Endothelial cell of umbilical vein (primary cell): Measurements from ENCODE around the gene JPH3. TPM values are rescaled to one million over a fixed set of nuclear protein-coding genes. Genes with fewer than 3 reads are reported as not detected.

ENCODE experiments used
- BruUV-seq: library from RNA; stranded (reverse); fragments of 400-500 nt; replicated peaks from 2 replicates; lab custom pipeline; 2021; lab: Mats Ljungman, UMichigan
- CTCF ChIA-PET: fragments of 300-600, 350-600 bp; sonication (Branson Sonifier 250); formaldehyde crosslinking; loops from one replicate; lab custom pipeline; 2021; ENCODE audit warnings: antibody characterized with exemption, inconsistent platforms; lab: Charles Lee
- POLR2A ChIA-PET: fragments of 300-600, 350-600 bp; sonication (Branson Sonifier 250); formaldehyde crosslinking; loops from one replicate; lab custom pipeline; 2021; ENCODE audit warnings: antibody characterized with exemption, inconsistent platforms; lab: Charles Lee
- DNase-seq: peaks from one replicate; pipeline ENCODE4 v3.0.0-alpha.2; 2011; ENCODE audit warnings: low read depth, low spot score
- FAIRE-seq: peaks from 2 replicates; lab custom pipeline; 2011; peaks lifted over from hg19 to GRCh38; lab: Jason Lieb, UNC
- H2AFZ ChIP-seq: 2 replicates; pipeline ENCODE4 v1.6.0; 2012; ENCODE audit warnings: low read depth, low read length, control low read depth, inconsistent platforms
- H3K27ac ChIP-seq: 2 replicates; pipeline ENCODE4 v1.5.1; 2011; ENCODE audit warnings: low read depth, mild to moderate bottlenecking, control low read depth, low read length, moderate library complexity; ENCODE audit not compliant: insufficient read depth
- H3K27me3 ChIP-seq, 2 experiments: 2 replicates each; pipeline versions ENCODE4 v1.6.0 to v1.6.1; 2011; ENCODE audit warnings: low read length in 2 of 2, mixed read lengths in 1 of 2; ENCODE audit not compliant: control insufficient read depth in 2 of 2, insufficient read depth in 2 of 2
- H3K36me3 ChIP-seq, 2 experiments: 2 replicates in 1 of 2; 3 replicates in 1 of 2; pipeline ENCODE4 v1.5.1; 2011; ENCODE audit warnings: low read length in 2 of 2, mild to moderate bottlenecking in 1 of 2, moderate library complexity in 1 of 2; ENCODE audit not compliant: control insufficient read depth in 2 of 2, insufficient read depth in 2 of 2; ENCODE audit errors: extremely low read depth in 1 of 2
- H3K4me1 ChIP-seq: 3 replicates; pipeline ENCODE4 v1.5.1; 2011; ENCODE audit warnings: mild to moderate bottlenecking, low read length; ENCODE audit not compliant: control insufficient read depth, insufficient read depth; ENCODE audit errors: extremely low read depth
- H3K4me2 ChIP-seq: 2 replicates; pipeline ENCODE4 v1.6.1; 2011; ENCODE audit warnings: low read length, control low read depth, mixed read lengths; ENCODE audit not compliant: insufficient read depth
- H3K4me3 ChIP-seq, 3 experiments: fragments of 200-600 bp in 1 of 3; sonication (generic), shearing (Covaris generic) in 1 of 3; replicated peaks in 1 of 3; 2 replicates each; pipeline ENCODE4 v1.5.1; 2011 to 2016; ENCODE audit warnings: control low read depth in 3 of 3, low read length in 3 of 3, mild to moderate bottlenecking in 2 of 3, inconsistent platforms in 1 of 3, low read depth in 1 of 3, moderate library complexity in 1 of 3; ENCODE audit not compliant: insufficient read depth in 1 of 3
- H3K79me2 ChIP-seq: 2 replicates; pipeline ENCODE4 v1.6.0; 2012; ENCODE audit warnings: low read length, inconsistent platforms; ENCODE audit not compliant: control insufficient read depth, insufficient read depth
- H3K9ac ChIP-seq: replicated peaks from 2 replicates; pipeline ENCODE3; 2011; ENCODE audit warnings: low read length, control low read depth; ENCODE audit not compliant: insufficient read depth; ENCODE audit errors: extremely low read depth
- H3K9me1 ChIP-seq: replicated peaks from 3 replicates; pipeline ENCODE4 v1.6.0; 2011; ENCODE audit warnings: mild to moderate bottlenecking, low read length; ENCODE audit not compliant: control insufficient read depth, insufficient read depth; ENCODE audit errors: extremely low read depth
- H3K9me3 ChIP-seq: replicated peaks from 2 replicates; pipeline ENCODE4 v1.5.1; 2012; ENCODE audit warnings: low read length, inconsistent platforms; ENCODE audit not compliant: control insufficient read depth, insufficient read depth
- H4K20me1 ChIP-seq: replicated peaks from 2 replicates; pipeline ENCODE3; 2011; ENCODE audit warnings: mild to moderate bottlenecking, low read length; ENCODE audit not compliant: control insufficient read depth, insufficient read depth; ENCODE audit errors: extremely low read depth
- CTCF ChIP-seq, 2 donors: IDR thresholded peaks; 1 replicate in 1 of 2; 2 replicates in 1 of 2; pipeline ENCODE4 v1.5.1; 2011; ENCODE audit warnings: low read length in 2 of 2, mild to moderate bottlenecking in 2 of 2, moderate library complexity in 2 of 2, control low read depth in 1 of 2, inconsistent platforms in 1 of 2, low read depth in 1 of 2; ENCODE audit not compliant: insufficient read depth in 1 of 2; ENCODE audit errors: extremely low read depth in 1 of 2
- EZH2 ChIP-seq: IDR thresholded peaks from 2 replicates; pipeline ENCODE4 v1.6.1; 2012; ENCODE audit warnings: borderline replicate concordance, low read depth, mild to moderate bottlenecking, moderate library complexity, low read length, inconsistent platforms; ENCODE audit not compliant: severe bottlenecking
- FOS ChIP-seq: IDR thresholded peaks from 2 replicates; pipeline ENCODE4 v1.6.1; 2011; ENCODE audit warnings: mild to moderate bottlenecking, low read length, moderate library complexity, borderline replicate concordance; ENCODE audit not compliant: insufficient read depth
- GATA2 ChIP-seq: IDR thresholded peaks from 2 replicates; pipeline ENCODE4 v1.7.0; 2011; ENCODE audit warnings: low read depth, mild to moderate bottlenecking, moderate library complexity, mixed read lengths, low read length; ENCODE audit not compliant: insufficient read length, insufficient read depth
- JUN ChIP-seq: IDR thresholded peaks from 2 replicates; pipeline ENCODE4 v1.6.1; 2011; ENCODE audit warnings: borderline replicate concordance, low read depth; ENCODE audit not compliant: insufficient read length, insufficient read depth
- MYC ChIP-seq: IDR thresholded peaks from one replicate; pipeline ENCODE4 v1.6.1; 2011; ENCODE audit warnings: mild to moderate bottlenecking, low read depth, low read length
- POLR2A ChIP-seq: IDR thresholded peaks from 2 replicates; pipeline ENCODE4 v1.6.1; 2012; ENCODE audit warnings: low read depth, mild to moderate bottlenecking, control low read depth, low read length
- POLR2AphosphoS5 ChIP-seq: IDR thresholded peaks from 2 replicates; pipeline ENCODE4 v1.6.1; 2012; ENCODE audit warnings: low read depth, mild to moderate bottlenecking, control low read depth, low read length, moderate library complexity; ENCODE audit not compliant: insufficient read depth
- dilution Hi-C: fragments of 300-500 bp; cut with MboI; formaldehyde crosslinking; loops from one replicate; pipeline ENCODE4 v1.15.0; 2019; ENCODE audit warnings: low sequenced_read_pairs; ENCODE audit not compliant: extremely low pct_ligation_motif_present
- intact Hi-C: fragments of 100-400 bp; cut with micrococcal nuclease; formaldehyde crosslinking; loops from one replicate; pipeline ENCODE4 v1.10.0; 2022
- polyA plus RNA-seq, 4 experiments: library from polyadenylated mRNA; depleted of rRNA in 3 of 4; stranded (reverse) in 3 of 4; unstranded in 1 of 4; fragments of >200 nt; gene quantifications; 2 replicates each; pipeline versions ENCODE4 v1.2.1 to v1.2.3, GENCODE V29; 2011 to 2012; ENCODE audit warnings: missing spikeins in 1 of 4
- total RNA-seq: library from RNA; stranded (reverse); gene quantifications from 2 replicates; pipeline ENCODE4 v1.2.3, GENCODE V29; 2021
- TF ChIP-seq, protein P1 (sequence below): IDR thresholded peaks from 2 replicates; pipeline ENCODE4 v1.6.1; 2011; ENCODE audit not compliant: insufficient read depth, insufficient read length

The JPH3 gene
- total and polyA plus RNA-seq, 2 donors (not counting 3 experiments of a cell fraction or from before 2014, with no cell fraction given): 0.22 to 0.30 TPM

DNA sequence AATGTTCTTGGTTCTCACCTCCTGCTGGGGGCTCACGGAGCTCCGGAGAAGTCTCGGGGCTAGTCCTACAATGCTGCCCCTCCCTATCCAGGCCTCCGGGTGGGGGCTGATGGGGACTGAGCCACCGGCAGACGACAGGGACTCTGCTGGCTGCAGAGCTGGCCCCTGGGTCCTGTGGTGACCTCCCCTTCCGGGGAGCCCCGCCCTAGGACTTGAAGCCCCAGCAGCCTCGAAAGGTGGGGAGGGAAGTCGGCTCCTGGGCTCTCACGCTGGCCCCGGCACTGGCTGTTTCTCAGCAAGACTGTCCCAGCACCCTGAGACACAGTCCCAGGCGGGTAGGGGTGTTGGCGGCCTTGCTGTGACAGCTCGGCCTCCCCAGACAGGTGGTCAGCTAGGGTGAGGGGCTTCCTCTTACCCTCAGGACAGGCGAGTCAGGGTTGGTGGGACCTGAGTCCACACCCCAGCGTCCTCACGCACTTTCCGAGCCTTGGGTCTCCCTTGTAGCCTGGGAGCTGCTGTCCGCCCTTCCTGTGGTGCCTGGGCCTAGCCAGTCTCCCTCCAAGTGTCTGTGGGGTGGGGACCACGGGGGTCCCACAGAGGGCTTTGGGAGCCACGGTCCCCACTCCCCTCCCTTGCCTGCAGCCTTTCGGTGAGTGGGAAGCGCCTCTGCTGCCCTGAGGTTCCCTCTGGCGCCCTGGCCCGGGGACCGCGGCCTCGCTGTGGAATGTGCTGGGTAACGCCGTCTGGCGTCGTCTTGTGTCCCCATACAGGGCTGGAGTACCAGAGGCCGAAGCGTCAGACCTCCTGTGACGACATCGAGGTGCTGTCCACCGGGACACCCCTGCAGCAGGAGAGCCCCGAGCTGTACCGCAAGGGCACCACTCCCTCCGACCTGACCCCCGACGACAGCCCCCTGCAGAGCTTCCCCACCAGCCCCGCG lies 86.8 kb downstream of the JPH3 start:
- no peaks in the 10 kb centered on the region for H3K79me2 ChIP-seq
- H3K4me1 ChIP-seq: no peaks in the 10 kb centered on the region
- no peak overlapping the region for H3K27ac ChIP-seq
- H3K4me3 ChIP-seq: no peak overlapping the region
- FAIRE-seq (no peak), DNase-seq (no peak)
- no peaks in the 10 kb centered on the region for H3K9me3 ChIP-seq
- TF ChIP-seq GATA2 (no peak), JUN (no peak), POLR2AphosphoS5 (no peak), POLR2A (no peak), EZH2 (no peak)
- H3K36me3 ChIP-seq: no peaks in the 10 kb centered on the region
- POLR2A ChIA-PET: no interaction called here
- H3K27me3 ChIP-seq: no peaks in the 10 kb centered on the region
- H3K9ac ChIP-seq: no peak overlapping the region
- no peak overlapping the region for H2AFZ ChIP-seq
- no TSS peak for BruUV-seq
- no peaks in the 10 kb centered on the region for H3K9me1 ChIP-seq
- dilution Hi-C loops (no loop called here), intact Hi-C loops (no loop called here)
- H3K4me2 ChIP-seq: no peak overlapping the region
- H4K20me1 ChIP-seq: no peaks in the 10 kb centered on the region
- CTCF ChIA-PET: interaction anchor here (2.4 kb wide), 1 partner anchor 13 kb away, joined by 7 read pairs; no protein-coding TSS in a partner anchor

- DNase-seq (no peak), FAIRE-seq (no peak)
- no peak overlapping the region for H2AFZ ChIP-seq
- no peak overlapping the region for H3K4me2 ChIP-seq
- H3K9me3 ChIP-seq: no peaks in the 10 kb centered on the region
- ChIA-PET POLR2A (no interaction called here), CTCF (interaction anchor here (2.4 kb wide), 1 partner anchor 12 kb away, joined by 7 read pairs; no protein-coding TSS in a partner anchor)
- H3K36me3 ChIP-seq: no peaks in the 10 kb centered on the region
- no peaks in the 10 kb centered on the region for H3K9me1 ChIP-seq
- TF ChIP-seq EZH2 (no peak), POLR2A (no peak), POLR2AphosphoS5 (no peak), GATA2 (no peak), CTCF (IDR thresholded peaks at IDR 0.05; ENCODE audit: extremely low read depth in 1 of 2, insufficient read depth in 1 of 2, low read depth in 1 of 2, low read length in 2 of 2) (no peak), FOS (no peak), MYC (no peak), JUN (no peak)
- TF ChIP-seq, protein P1, sequence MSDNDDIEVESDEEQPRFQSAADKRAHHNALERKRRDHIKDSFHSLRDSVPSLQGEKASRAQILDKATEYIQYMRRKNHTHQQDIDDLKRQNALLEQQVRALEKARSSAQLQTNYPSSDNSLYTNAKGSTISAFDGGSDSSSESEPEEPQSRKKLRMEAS: no peak
- H3K9ac ChIP-seq: no peak overlapping the region
- H3K79me2 ChIP-seq: no peaks in the 10 kb centered on the region
- H3K27ac ChIP-seq: no peak overlapping the region
- BruUV-seq: no TSS peak
- no peaks in the 10 kb centered on the region for H3K27me3 ChIP-seq
- H3K4me3 ChIP-seq: no peak overlapping the region
- intact Hi-C loops: no loop called here
- no peaks in the 10 kb centered on the region for H3K4me1 ChIP-seq
- H4K20me1 ChIP-seq: no peaks in the 10 kb centered on the region
- dilution Hi-C loops: no loop called here
Measured at GRCh38 chr16:87689956-87690465, 87.7 kb downstream of the JPH3 start.
